Stimulated activated CD4-positive, alpha-beta T cell treated with anti-CD3 and anti-CD28 coated beads, Interleukin-1b, Interleukin-23, amount 100 ng/mL, for 4 hours (primary cell): Measurements from ENCODE around the gene AKAP9.
A peak's percentile ranks its signal among the peaks of the same experiment; 100 is the strongest.
"Not testable (repeated sequence)": the region's sequence is repeated elsewhere in the genome, so short reads cannot be mapped to it uniquely, and the experiment has no call there.

ENCODE experiments used
- DNase-seq, 2 donors: peaks; one replicate each; pipeline ENCODE4 v3.0.0-alpha.2; 2020; ENCODE audit warnings: low read depth in 2 of 2

The AKAP9 gene

GRCh38 chr7:91940572-91941341, at the start of gene AKAP9:
AKAP9 (plus strand) TSS chr7:91940862; CDS start chr7:91941100, 238 bp downstream.
- peak; percentile 75 to 84 for DNase-seq

GRCh38 chr7:91892099-91892705, 48.5 kb upstream of the AKAP9 start:
- DNase-seq, result no peak

GRCh38 chr7:91892821-91893340, 47.8 kb upstream of the AKAP9 start:
- no peak for DNase-seq

DNA sequence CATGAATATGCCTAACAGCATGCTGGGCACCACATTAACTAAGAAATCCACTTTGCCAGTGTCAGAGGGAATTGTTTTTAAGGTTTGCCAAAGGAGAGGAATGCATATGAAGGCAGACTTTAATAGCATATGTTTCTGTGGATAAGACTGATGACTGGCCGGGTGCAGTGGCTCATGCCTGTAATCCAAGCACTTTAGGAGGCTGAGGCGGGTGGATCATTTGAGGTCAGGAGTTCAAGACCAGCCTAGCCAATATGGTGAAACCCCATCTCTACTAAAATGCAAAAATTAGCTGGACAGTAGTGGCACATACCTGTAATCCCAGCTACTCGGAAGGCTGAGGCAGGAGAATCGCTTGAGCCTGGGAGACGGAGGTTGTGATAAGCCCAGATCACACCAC, 47.0 kb upstream of the AKAP9 start:
- DNase-seq, result not testable (repeated sequence)

DNA sequence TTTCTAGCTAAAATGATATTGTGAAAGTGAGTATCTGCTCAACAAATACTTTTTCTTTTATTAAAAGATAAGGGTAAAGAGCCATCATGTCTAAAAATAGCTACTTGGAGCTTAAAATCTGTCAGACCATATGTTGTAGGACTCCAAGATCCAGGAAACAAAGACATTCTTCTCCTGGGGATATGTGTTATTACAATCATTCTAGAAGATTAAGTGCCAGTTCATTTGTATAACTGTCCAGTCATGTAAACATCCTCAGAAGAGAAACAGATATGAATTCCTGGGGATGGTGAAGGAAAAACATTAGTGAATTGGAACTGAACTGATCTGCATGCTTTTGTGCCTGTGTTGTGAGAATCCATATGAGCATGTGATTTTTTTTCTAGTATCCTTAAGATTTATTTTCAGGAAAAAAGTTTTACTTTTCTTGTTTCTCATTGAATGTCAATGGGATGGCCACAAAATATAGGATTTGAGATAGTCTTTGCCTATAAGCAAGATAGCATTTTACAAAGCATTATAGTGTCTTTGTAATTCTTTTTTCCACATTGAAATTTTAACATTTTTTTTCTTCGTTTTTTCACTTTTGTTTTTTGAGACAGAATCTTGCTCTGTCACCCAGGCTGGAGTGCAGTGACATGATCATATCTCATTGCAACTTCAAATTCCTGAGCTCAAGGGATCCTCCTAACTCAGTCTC, 45.7 kb upstream of the AKAP9 start:
- no peak for DNase-seq

DNA sequence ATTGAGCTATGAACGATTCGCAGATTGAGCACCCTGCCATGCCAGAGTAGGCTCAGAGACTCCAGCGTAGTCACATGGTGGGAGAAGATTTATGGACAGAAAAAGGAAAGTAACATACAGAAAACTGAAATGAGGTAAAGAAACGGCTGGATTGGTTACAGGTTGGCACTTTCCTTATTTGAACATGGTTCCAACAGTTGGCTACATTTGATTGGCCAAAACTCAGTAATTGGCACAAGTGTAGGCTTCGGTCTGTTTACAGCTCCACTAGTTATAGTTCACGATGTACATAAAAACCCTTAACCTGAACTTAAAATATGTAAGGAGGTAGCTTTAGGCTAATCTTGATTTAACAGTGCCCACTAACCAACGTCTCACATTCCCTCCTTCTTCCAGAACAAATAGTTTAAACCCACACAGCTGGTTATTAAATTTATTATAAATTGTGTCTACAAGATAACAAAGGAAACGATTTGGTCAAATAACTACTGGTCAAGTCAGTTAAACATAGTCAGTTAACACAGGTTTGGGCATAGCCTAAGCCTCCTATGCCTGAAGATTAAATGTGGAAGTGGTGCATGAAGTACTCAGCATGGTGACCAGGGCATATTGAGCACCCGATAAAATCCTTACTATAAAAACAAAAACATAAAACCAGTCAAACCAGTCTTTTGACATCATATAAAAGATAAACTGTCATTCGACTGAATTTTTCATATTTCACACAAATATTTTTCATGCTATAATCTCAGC, 42.2 kb upstream of the AKAP9 start:
- DNase-seq, result no peak

GRCh38 chr7:91899563-91899962, 41.1 kb upstream of the AKAP9 start:
- no peak for DNase-seq

GRCh38 chr7:91910171-91910570, 30.5 kb upstream of the AKAP9 start:
- DNase-seq, result no peak

DNA sequence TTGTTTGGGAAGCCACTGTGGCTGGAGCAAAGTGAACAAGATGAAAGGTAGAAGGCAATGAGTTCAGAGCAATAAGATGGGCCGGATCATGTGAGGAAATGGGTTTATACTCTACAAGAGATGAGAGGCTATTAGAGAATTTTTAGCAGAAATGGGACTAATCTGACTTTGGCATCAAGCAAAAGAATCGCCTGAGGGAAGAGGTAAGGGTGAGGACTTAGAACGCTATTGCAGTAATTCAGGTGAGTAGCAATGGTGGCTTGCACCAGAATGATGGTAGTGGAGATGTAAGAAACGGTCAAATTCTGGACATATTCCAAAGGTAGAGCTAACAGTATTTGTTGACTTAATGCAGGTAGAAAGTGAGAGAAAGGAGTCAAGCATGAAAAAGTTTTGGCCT, 29.5 kb upstream of the AKAP9 start:
- DNase-seq, result no peak

DNA sequence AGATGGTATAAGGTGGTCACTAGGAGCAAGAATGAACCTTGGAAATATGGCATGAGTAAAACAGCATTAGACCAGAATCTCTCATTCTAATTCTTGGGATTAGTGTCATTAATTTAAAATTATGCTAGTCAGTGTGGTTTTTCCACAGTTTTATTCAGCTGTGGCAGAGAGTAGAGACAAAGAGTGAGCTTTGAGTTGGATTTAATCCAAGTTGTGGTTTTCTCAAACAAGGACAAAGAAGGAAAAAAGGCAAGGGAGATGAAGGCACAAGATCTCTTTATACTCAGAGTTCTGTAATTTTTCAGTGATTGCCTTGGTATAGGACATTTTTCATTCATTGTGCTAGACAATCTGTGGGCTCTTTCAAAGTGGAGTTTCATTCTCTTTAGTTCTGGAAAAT, 28.2 kb upstream of the AKAP9 start:
- no peak for DNase-seq

DNA sequence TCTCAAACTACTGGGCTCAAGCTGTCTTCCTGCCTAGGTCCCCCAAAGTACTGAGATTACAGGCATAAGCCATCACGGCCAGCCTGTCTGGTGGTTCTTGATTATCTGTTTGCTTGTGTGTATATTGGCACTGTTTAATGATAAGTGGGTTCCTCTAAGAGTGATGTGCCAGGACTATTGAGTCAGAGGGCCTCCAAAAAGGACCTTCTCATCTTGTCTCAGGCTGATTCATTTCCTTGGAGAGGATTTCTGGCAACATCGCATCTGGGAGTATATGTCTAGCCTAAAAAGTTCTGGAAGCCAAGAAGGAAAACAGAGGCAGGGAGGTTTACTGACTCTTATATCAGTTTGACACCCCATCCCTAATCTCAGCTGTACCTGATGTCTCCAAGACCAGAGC, 27.1 kb upstream of the AKAP9 start:
- DNase-seq, result no peak

DNA sequence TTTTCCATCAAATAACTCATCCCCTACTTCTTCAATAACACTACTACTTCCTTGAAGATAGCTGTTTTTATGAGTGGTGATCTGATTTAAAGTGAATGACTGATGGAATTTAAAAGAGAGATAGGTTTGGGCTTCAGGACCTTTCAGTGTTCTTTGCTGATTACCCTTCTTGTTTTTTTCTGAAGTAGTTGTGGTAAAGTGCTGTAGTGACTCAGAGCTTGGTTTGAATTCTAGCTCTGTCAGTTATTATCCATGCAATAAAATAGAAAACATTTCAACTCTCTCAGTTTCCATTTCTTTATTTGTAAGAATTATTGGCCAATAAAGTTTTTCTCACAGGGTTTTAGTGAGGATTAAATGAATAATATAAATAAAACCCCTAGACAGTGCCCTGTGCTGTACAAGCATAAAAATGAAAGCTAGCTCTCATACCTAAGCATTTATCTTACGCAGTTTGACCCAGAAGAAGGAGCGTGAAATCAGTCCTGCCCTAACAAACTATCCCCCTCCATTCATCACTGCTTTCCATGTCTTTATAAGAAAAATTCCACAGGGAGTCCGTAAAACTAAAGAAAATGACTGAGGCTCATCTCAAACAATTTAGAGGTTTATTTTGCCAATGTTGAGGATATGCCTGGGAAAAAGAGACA, 25.1 kb upstream of the AKAP9 start:
- DNase-seq, result no peak

DNA sequence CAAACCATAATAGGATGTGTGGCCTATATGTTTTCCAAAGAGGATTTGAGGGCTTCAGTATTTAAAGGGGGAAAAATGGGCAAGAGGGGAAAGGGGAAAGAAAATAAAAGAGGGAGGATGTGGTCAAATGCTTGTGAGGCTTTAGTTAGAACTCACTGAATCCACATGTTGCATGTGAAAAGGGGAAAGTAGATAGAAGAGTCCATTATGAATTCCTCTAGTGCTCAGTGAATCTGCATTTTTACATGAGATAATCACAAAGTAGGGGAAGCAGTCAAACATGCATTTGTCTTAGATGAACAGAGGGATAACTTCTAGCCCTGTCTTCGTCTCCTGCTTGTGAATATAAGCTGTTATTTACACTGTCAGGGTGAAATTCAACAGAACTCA, 24.6 kb upstream of the AKAP9 start:
- no peak for DNase-seq

DNA sequence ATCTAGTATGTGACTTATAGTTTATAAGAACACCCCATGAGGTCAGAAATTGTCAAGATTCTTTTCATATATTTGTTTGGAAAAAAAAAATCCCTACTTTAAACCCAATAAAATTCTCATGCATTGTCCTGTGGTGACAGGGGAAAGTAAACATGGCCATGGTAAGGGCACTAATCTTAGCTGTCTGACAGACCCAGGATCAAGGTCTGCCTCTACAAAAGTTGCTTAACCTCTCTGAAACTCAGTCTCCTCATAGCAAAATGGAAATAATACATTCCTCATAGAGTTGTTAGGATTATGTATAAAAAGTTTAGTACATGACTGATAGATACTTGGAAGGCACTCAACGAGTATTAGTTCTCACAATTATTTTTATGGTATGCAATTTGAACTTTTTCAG, 22.3 kb upstream of the AKAP9 start:
- no peak for DNase-seq

- DNase-seq, result no peak
These were observed 17.8 kb upstream of the AKAP9 start for GRCh38 chr7:91922857-91923256.

GRCh38 chr7:91927912-91928311, 12.8 kb upstream of the AKAP9 start:
- DNase-seq, result no peak

- no peak for DNase-seq
These were observed 11.2 kb upstream of the AKAP9 start for GRCh38 chr7:91929463-91929862.

DNA sequence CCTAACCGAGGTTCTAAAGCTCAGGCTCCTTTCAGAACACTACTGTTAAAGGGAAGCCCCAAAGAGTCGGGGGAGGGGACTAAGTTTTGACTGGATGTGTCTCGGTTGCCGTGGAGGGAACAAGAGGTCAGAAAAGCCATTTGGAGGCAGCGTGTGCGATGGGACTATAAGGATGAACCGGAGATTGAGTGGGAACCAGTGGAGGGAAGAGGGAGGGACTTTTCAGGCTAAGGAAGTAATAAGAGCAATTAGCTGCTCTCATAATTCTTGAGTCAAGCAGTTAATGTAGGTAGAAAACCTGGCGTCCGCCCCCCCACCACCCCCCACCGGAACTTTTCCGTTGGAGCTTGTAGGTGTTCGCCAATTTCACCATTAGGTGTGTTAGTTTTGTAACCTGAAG, 491 bp upstream of the AKAP9 start:
- DNase-seq, result peak; percentile 1 to 12

- DNase-seq, result peak; percentile 6 to 14
These were observed 788 bp downstream of the AKAP9 start for GRCh38 chr7:91941450-91941849.

- no peak for DNase-seq
These were observed 1.6 kb downstream of the AKAP9 start for GRCh38 chr7:91942312-91942711.

- not testable (repeated sequence) for DNase-seq
These were observed 4.3 kb downstream of the AKAP9 start for GRCh38 chr7:91944970-91945369.
